ENCODE results near the gene KRTAP6-2. TPM values are rescaled to one million over a fixed set of nuclear protein-coding genes. Genes with fewer than 3 reads are reported as not detected.

Gene KRTAP6-2
- total RNA-seq, 6 experiments from 2014 or later: not detected

GRCh38 chr21:30605968-30606367 is 7.3 kb upstream of the KRTAP6-2 start:
- peaks cover 5% of the 10 kb centered on the region; the same call in 1 of the 2 replicates for H3K36me3 Mint-ChIP-seq (ENCODE audit: low read depth)
- DNase-seq: no peak
- no peaks in the 10 kb centered on the region for H3K4me1 Mint-ChIP-seq (ENCODE audit: low read depth)
- no peak overlapping the region for H3K27ac Mint-ChIP-seq
- TF ChIP-seq CTCF (IDR thresholded peaks at IDR 0.05): no peak
- H3K4me3 Mint-ChIP-seq: no peak overlapping the region
- H3K9me3 Mint-ChIP-seq: peaks cover 56% of the 10 kb centered on the region
- no peaks in the 10 kb centered on the region for H3K27me3 Mint-ChIP-seq (ENCODE audit: insufficient read depth)

GRCh38 chr21:30600787-30601186 is 2.1 kb upstream of the KRTAP6-2 start, which contains the start of gene KRTAP22-1:
Gene KRTAP22-1 (plus strand): TSS chr21:30601087.
- Mint-ChIP-seq H3K27ac (no peak within 1 kb of the TSS), H3K27me3 (ENCODE audit: insufficient read depth) (no peaks in the 10 kb centered on the region; the same call in 1 of the 2 replicates), H3K4me1 (ENCODE audit: low read depth) (no peaks in the 10 kb centered on the region), H3K9me3 (peaks cover 50% of the 10 kb centered on the region), H3K4me3 (no peak within 1 kb of the TSS), H3K36me3 (ENCODE audit: low read depth) (no peaks in the 10 kb centered on the region)
- DNase-seq: no peak
- no peak for TF ChIP-seq CTCF (IDR thresholded peaks at IDR 0.05)

GRCh38 chr21:30592140-30592539 is 6.6 kb downstream of the KRTAP6-2 start, which contains the start of gene KRTAP6-3:
Gene KRTAP6-3 (plus strand): TSS chr21:30592440. CDS start chr21:30592446, 6 bp downstream.
- Mint-ChIP-seq H3K27me3 (ENCODE audit: insufficient read depth) (no peaks in the 10 kb centered on the region; the same call in 1 of the 2 replicates), H3K4me1 (ENCODE audit: low read depth) (no peaks in the 10 kb centered on the region), H3K9me3 (peaks cover 43% of the 10 kb centered on the region), H3K4me3 (no peak within 1 kb of the TSS), H3K27ac (no peak within 1 kb of the TSS), H3K36me3 (ENCODE audit: low read depth) (no peaks in the 10 kb centered on the region; the same call in 1 of the 2 replicates)
- no peak for DNase-seq
- no peak for TF ChIP-seq CTCF (IDR thresholded peaks at IDR 0.05)

GRCh38 chr21:30590297-30590696 is 8.4 kb downstream of the KRTAP6-2 start, which contains the start of gene KRTAP22-2:
Gene KRTAP22-2 (minus strand): TSS chr21:30590397.
- Mint-ChIP-seq H3K27ac (no peak within 1 kb of the TSS), H3K27me3 (ENCODE audit: insufficient read depth) (no peaks in the 10 kb centered on the region), H3K36me3 (ENCODE audit: low read depth) (no peaks in the 10 kb centered on the region; the same call in 1 of the 2 replicates), H3K4me1 (ENCODE audit: low read depth) (no peaks in the 10 kb centered on the region), H3K4me3 (no peak within 1 kb of the TSS), H3K9me3 (peaks cover 35% of the 10 kb centered on the region)
- no peak for TF ChIP-seq CTCF (IDR thresholded peaks at IDR 0.05)
- no peak for DNase-seq

GRCh38 chr21:30582870-30583269 is 15.8 kb downstream of the KRTAP6-2 start:
- no peak for TF ChIP-seq CTCF (IDR thresholded peaks at IDR 0.05)
- Mint-ChIP-seq H3K27ac (no peak overlapping the region), H3K36me3 (ENCODE audit: low read depth) (peaks cover 12% of the 10 kb centered on the region), H3K9me3 (peaks cover 30% of the 10 kb centered on the region), H3K4me3 (no peak overlapping the region), H3K27me3 (ENCODE audit: insufficient read depth) (no peaks in the 10 kb centered on the region), H3K4me1 (ENCODE audit: low read depth) (no peaks in the 10 kb centered on the region)
- no peak for DNase-seq
